Measurements from ENCODE around the gene ZNF468.
"Not testable (repeated sequence)": the region's sequence is repeated elsewhere in the genome, so short reads cannot be mapped to it uniquely, and the experiment has no call there.

ZNF468 gene

GRCh38 chr19:52823676-52824075, 33.7 kb downstream of the ZNF468 start:
- no peak for DNase-seq

GRCh38 chr19:52821204-52821960, 36.0 kb downstream of the ZNF468 start, which contains the start of gene ZNF28:
TSS of gene ZNF28 (minus strand) at chr19:52821633. CDS start at chr19:52817958, 3,675 bp downstream.
- peak; percentile 4 for DNase-seq

GRCh38 chr19:52820472-52821203, 36.8 kb downstream of the ZNF468 start:
- not testable (repeated sequence) for DNase-seq

DNA sequence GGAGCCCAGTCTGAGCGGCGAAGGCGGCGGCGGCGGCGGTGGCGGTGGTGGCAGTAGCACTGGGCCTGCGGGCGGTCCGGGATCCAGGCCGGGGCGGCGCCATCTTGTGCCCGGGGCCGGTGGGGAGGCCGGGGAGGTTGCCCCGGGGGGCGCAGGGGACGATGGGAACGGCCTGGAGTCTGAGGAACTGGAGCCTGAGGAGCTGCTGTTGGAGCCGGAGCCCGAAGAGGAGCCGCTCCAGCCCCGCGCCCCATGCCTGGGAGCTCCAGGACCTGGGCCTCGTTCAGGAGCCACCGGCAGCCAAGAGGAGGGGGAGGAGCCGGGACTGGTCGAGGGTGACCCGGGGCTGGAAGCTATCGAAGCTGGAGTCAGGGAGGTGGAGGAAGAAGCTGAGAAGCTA, 47.6 kb downstream of the ZNF468 start:
- DNase-seq = no peak

- not testable (repeated sequence) for DNase-seq
Observed at GRCh38 chr19:52799950-52800640, 57.3 kb downstream of the ZNF468 start.

GRCh38 chr19:52789440-52789839, 68.0 kb downstream of the ZNF468 start:
- no peak for DNase-seq
